ENCODE data around the gene ANKRD62.

Gene ANKRD62

GRCh38 chr18:12093520-12094257 is at the start of gene ANKRD62:
TSS of gene ANKRD62 (plus strand) at chr18:12093843. CDS start at chr18:12094018, 175 bp downstream.
- DNase-seq: no peak

- DNase-seq: no peak
Measured at GRCh38 chr18:12044591-12044990, 49.1 kb upstream of the ANKRD62 start.

GRCh38 chr18:12046046-12046750 is 47.4 kb upstream of the ANKRD62 start:
- no peak for DNase-seq

GRCh38 chr18:12046751-12047335 is 46.8 kb upstream of the ANKRD62 start:
- DNase-seq: no peak

GRCh38 chr18:12048010-12048826 is 45.4 kb upstream of the ANKRD62 start:
- DNase-seq: no peak

GRCh38 chr18:12048827-12049175 is 44.8 kb upstream of the ANKRD62 start:
- DNase-seq: no peak

- DNase-seq: no peak
Measured at GRCh38 chr18:12049978-12050811, 43.4 kb upstream of the ANKRD62 start.

GRCh38 chr18:12052866-12053265 is 40.8 kb upstream of the ANKRD62 start:
- no peak for DNase-seq

- no peak for DNase-seq
Measured at GRCh38 chr18:12053289-12053688, 40.4 kb upstream of the ANKRD62 start.

- DNase-seq: no peak
Measured at GRCh38 chr18:12056034-12056883, 37.4 kb upstream of the ANKRD62 start.

- no peak for DNase-seq
Measured at GRCh38 chr18:12056884-12057402, 36.7 kb upstream of the ANKRD62 start.

GRCh38 chr18:12057419-12058039 is 36.1 kb upstream of the ANKRD62 start:
- DNase-seq: no peak

GRCh38 chr18:12059334-12060181 is 34.1 kb upstream of the ANKRD62 start:
- no peak for DNase-seq

- DNase-seq: no peak
Measured at GRCh38 chr18:12060182-12060870, 33.3 kb upstream of the ANKRD62 start.

- no peak for DNase-seq
Measured at GRCh38 chr18:12061685-12062084, 32.0 kb upstream of the ANKRD62 start.

GRCh38 chr18:12062974-12063373 is 30.7 kb upstream of the ANKRD62 start:
- no peak for DNase-seq

GRCh38 chr18:12064086-12064763 is 29.4 kb upstream of the ANKRD62 start:
- DNase-seq: no peak

- no peak for DNase-seq
Measured at GRCh38 chr18:12065397-12065796, 28.2 kb upstream of the ANKRD62 start.

All from NCI-H2171 (cell line).